GM12874 (cell line): Measurements from ENCODE around the gene ZFHX3.

Source experiments
- CTCF ChIP-seq: IDR thresholded peaks from 2 replicates; pipeline ENCODE4 v1.5.1; 2011; ENCODE audit warnings: low read depth, mild to moderate bottlenecking, control low read depth, low read length, moderate library complexity; ENCODE audit not compliant: insufficient read depth

Gene ZFHX3

DNA sequence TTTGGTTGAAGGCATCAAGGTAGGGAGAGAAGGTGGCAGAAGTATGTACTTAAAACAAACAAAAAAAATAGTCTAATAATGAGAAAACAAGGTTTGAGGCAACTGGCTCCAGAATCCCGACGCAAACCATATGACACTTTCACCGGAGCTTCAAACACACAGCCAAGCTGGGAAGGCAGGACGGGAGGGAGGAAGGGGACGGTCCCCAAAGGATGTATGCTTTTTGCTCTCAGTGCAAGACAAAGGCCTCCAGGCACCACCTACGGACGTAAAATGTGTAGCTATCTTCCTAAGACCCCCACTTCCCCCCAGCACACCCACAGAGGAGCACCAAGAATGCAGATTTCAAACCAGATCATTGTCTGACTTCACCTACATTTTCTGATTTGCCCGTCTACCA is 102.3 kb downstream of the ZFHX3 start:
- TF ChIP-seq CTCF, result no peak

GRCh38 chr16:72944757-72945485 is 103.0 kb downstream of the ZFHX3 start:
- no peak for TF ChIP-seq CTCF

DNA sequence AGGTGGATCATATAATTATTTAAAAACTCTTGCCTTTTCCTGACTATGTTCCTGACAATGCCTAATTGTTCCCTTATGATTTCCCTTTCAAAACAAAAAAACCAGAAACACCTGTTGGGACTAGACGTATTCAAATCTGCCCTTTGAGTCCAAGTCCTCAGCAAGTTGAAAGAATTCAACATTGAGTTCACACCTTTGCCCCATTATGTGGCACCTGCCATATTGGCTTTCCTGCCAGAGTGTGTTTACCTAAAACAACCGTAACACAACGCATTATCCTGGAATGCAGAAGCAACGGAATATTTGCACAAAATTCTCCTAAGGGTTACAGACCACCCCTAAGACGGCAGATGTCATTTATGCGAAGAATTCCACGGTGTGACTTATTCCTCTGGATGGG is 105.9 kb downstream of the ZFHX3 start:
- TF ChIP-seq CTCF, result no peak

- no peak for TF ChIP-seq CTCF
Observed at GRCh38 chr16:72940886-72941285, 107.0 kb downstream of the ZFHX3 start.

- TF ChIP-seq CTCF, result no peak
Observed at GRCh38 chr16:72939247-72939646, 108.7 kb downstream of the ZFHX3 start.

- no peak for TF ChIP-seq CTCF
Observed at GRCh38 chr16:72938795-72939164, 109.1 kb downstream of the ZFHX3 start.

DNA sequence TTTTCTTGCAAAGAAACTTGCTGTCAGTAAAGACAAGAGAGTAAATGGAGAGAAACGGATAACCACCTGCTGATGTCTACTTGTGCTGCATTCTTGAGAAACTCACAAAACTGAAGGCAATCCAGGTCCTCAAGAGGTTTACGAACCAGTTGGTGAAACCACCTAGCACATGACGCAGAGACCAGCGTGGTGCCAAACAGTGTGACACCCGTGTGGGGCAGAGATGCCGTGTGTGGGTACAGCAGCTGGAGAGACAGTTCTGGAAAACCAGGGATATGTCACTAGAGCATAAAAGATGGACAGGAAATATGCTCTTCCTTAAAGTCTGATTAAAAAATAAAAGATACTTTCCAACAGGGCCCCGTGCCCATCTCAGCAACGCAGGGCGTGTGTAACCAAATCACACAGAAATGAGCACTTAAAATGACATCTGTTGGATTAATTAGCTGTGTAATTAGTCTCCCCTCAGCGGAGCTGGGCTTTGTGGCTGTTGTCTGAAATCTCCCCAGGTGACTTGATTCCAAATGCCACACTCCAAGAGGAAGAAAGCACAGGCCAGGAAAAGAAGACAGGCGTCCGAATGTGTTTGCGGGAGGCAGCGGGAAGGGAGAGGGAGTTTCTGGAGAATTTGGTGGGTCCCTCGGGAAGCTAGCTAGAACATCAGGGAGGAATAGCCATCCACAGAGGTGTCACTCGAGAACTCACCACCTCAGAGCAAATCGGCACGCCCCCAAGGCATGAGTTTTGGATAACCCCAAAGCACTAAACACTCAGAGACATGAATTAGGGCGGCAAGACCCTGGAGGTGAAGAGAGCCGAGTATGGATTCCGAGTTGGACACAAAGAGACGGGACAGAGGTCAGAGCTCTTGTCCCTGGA is 109.8 kb downstream of the ZFHX3 start:
- no peak for TF ChIP-seq CTCF
